Activated T-helper 1 cell treated with Interleukin-2 at 50 U/mL for 16 hours (primary cell): ENCODE results near the gene TTC32.
A peak's percentile ranks its signal among the peaks of the same experiment; 100 is the strongest.
"Not testable (repeated sequence)": the region's sequence is repeated elsewhere in the genome, so short reads cannot be mapped to it uniquely, and the experiment has no call there.

Source experiments
- DNase-seq: peaks from one replicate; pipeline ENCODE4 v3.0.0-alpha.2; 2020; ENCODE audit warnings: low read depth

The TTC32 gene

GRCh38 chr2:19901442-19902215 lies at the start of gene TTC32:
Gene TTC32, minus strand, starts transcription at chr2:19901983. Its CDS starts 129 bp downstream, at chr2:19901854.
- peak; percentile 86 for DNase-seq

- no peak for DNase-seq
These were observed 47.3 kb upstream of the TTC32 start for GRCh38 chr2:19949071-19949470.

DNA sequence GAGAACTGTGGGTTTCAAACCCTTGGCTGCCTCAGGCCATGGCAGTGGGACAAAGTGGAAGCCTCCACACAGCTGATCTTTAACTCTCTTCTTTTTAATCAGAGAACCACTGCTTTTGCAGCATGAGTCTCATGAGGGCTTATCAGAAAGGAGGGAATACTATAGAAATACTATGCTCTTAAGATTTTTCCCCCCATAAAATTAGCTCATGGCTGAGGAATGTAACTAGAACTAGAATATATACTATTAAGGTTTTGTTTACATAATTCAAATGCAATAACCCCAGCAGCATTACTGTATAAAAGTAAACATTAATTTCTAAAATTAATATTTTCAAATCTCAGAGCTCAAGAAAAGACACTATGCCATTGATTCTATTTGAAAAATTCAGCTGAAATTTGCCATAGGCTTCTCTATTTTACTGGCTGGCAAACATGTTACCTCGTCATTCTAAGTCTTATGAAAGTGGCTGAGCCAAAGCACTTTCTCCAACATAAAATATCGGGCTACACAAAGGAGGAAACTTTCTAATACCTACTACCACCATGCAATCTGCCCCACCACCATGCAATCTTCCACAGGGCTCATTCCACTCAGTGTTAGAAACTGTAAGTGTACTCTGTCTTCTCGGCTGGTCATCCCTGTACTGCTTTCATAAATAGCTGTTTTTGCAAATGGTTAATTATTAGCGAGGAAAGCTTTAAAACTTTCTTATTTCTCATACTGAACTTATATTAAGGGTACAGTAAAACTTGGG lies 45.6 kb upstream of the TTC32 start:
- DNase-seq: no peak

GRCh38 chr2:19944205-19944845 lies 42.5 kb upstream of the TTC32 start:
- DNase-seq: no peak

DNA sequence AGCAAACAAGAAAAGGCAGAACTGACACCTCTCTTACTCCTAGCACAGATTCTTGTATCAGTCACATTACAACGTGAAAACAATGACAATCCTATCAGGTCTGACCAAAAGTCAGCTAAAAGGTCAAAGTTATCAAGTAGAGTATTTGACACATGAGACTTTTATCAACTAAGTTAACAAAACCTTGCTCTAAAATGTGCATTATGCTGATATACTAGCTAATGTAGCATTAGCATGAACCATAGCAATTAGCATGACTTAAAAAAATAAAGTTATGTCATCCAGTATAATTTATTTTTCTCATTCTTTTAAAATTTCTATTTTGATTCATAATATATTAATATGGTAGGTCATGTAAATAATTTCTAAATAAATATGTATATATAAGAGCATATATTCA lies 41.4 kb upstream of the TTC32 start:
- no peak for DNase-seq

DNA sequence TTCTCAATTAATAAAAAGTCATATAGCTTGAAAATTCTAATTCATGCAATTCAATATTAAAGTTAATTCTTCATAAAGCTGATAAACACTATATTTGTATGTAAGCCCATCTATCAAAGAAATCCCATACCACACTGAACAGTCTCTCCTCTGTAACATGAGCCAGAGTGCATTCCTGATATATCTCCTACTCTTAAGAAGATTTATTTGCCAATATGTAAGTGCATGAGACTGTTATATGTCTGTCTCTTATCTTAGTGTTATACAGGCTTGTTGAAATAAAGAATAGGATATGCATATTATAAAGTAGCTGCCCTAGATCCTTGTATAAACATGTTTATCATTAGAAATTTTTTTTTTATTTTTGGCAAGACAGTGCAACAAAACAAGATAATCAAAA lies 40.4 kb upstream of the TTC32 start:
- no peak for DNase-seq

DNA sequence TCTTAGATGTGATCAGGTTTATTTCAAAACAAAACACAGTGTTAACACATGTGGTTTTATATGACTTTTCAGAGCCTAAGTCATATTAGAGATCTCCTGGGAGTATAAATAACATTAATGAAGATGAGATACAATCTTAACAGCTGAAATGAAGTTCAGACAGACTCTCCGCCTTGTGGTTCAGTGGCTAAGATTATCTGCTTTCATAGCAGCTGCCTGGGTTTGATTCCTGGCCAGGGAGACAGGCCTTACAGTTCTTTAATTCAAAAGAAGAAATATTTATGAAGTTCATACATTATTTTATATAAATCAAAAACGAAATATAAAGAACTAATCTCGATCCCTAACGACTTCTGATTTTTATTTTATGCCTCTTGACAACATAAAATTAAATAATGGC lies 35.2 kb upstream of the TTC32 start:
- no peak for DNase-seq

DNA sequence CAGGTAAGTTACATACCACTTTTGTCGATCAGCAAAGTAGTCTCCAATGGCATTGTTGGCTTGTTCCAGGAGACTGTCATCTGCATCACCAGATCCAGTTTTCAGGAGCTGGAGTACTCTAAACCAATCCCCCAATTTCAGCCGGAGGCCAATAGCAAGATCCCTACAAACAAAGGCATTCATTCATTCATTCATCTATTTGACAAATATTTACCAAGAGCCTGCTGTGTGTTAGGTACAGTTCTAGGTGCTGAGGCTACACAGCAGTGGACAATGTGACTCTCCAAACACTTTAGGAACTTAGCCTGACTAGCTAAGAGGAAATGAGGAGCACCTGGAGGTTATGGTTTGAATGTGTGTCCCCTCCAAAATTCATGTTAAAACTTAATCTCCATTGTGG lies 34.4 kb upstream of the TTC32 start:
- no peak for DNase-seq

DNA sequence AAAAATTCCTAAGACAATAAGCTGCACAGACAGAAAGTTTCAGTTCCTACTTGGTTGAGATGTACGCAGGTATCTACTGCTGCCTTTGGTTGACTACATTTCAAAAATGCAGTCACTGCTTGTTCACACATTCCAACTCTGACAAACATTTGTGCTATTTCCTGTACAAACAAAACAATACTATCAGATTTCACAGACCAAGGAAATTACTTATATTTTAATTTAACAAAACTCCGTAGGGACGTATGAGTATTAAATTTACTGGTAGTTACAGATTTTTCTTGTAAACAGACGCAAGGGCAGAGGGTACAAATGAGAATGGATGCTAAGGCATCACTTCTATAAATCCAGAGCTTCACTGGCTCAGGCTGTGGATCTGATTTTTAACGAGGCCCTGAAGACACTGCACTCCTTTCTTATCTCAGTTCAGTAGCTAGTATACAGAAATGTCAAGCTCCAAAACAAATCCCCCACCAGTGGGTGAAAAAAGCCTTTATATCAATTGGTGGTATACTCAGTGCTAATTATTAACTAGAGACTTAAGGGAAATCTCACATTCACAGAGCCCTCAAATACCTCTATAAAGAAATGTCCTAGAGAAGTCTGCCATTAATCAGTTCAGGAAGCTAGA lies 31.7 kb upstream of the TTC32 start:
- no peak for DNase-seq

- no peak for DNase-seq
These were observed 31.1 kb upstream of the TTC32 start for GRCh38 chr2:19932928-19933327.

DNA sequence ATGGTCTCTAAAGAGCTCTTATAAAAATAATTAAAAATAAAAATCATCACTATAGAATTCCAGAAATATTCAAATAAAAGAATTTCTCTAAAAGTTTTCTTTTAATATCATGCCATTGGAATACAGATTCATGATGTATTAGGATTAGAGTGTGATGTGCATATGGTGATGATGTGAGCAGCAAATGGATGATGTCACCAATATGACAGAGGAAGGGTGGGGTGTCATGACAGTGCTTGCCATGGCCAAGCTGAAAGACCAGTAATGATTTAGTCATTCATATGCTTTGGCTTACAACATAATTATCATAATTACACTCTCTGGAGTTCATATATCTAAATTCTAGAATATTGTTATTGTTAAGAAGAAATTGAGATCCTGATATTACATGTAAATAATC lies 27.4 kb upstream of the TTC32 start:
- no peak for DNase-seq

GRCh38 chr2:19927816-19928215 lies 26.0 kb upstream of the TTC32 start:
- DNase-seq: not testable (repeated sequence)

GRCh38 chr2:19924526-19924925 lies 22.7 kb upstream of the TTC32 start:
- not testable (repeated sequence) for DNase-seq

- not testable (repeated sequence) for DNase-seq
These were observed 20.4 kb upstream of the TTC32 start for GRCh38 chr2:19922188-19922587.

DNA sequence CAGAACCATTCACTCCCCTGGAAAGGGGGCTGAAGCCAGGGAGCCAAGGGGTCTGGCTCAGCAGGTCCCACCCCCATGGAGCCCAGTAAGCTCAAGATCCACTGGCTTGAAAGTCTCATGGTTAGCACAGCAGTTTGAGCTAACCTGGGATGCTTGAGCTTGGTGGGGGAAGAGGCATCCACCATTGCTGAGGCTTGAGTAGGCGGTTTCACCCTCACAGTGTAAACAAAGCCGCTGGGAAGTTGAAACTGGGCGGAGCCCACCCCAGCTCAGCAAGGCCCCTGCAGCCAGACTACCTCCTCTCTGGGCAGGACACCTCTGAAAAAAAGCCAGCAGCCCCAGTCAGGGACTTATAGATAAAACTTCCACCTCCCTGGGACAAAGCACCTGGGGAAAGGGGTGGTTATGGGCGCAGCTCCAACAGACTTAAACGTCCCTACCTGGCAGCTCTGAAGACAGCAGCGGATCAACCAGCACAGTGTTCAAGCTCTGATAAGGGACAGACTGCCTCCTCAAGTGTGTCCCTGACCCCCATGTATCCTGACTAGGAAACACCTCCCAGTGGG lies 14.7 kb upstream of the TTC32 start:
- no peak for DNase-seq

- no peak for DNase-seq
These were observed 12.6 kb upstream of the TTC32 start for GRCh38 chr2:19914266-19914975.

DNA sequence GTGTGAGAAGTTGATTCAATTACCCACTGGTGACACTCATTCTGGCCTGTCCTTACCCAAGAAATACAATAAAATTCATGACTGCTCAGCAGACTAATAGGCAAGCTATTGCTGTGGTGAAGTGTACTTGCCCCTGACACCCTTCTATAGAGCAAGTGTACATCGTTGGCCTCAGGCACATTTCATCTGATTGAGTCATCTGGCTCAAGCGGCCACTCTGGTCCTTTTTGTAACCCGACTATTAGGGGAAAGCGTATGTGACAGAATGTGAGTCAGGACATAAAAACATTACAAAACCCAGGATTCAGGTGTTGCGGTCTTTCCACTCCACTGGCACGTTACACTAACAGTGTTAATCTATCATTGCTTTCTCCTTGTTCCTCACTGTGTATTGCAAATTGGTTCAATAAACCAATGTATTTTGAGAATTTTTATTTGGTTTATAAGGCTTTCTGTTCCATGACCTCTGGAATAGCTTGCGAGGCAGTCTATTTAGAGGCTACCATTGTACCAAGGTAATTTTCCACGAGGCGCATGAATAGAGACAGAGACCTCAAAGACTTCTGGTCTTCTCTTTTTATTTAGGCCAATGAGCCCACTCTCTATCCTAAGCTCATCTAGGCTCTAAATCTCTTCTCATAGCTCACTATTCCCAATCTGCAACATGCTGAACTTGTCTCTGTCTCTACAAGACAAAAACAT lies 10.2 kb upstream of the TTC32 start:
- no peak for DNase-seq

GRCh38 chr2:19902216-19902740 lies 495 bp upstream of the TTC32 start:
- no peak for DNase-seq

- no peak for DNase-seq
These were observed 797 bp downstream of the TTC32 start for GRCh38 chr2:19900931-19901441.
